Measurements from ENCODE around the gene C1orf167.

Gene C1orf167

DNA sequence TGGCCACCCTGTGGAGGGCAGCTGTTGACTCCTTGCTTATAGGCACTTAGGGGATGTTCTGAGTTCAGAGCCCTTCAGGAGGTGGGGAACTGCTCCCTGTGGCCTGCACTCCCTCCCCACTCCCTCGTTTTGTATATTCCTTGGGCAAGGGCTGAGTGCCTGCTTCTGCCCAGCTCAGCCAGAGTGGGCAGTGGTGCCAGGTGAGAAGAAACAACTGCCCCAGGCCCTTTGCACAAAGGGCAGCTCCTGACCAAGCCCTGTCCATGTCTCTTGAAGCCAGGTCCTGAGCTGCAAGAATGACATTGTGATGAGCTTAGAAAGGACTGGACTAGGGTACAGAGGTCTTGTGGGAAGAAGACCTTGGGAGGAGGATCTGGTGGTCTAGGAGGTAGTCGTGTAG is 23.9 kb upstream of the C1orf167 start:
- H3K27me3 ChIP-seq (ENCODE audit: control insufficient read depth in 1 of 2, insufficient read depth in 2 of 2, low read length in 2 of 2), result no peaks in the 10 kb centered on the region
- H3K4me3 ChIP-seq (ENCODE audit: low read depth in 1 of 2, low read length in 2 of 2), result no peak overlapping the region
- H3K9me3 ChIP-seq (ENCODE audit: low read length), result no peaks in the 10 kb centered on the region
- peaks cover 20% of the 10 kb centered on the region for H3K4me1 ChIP-seq (ENCODE audit: insufficient read depth, low read length)
- H3K36me3 ChIP-seq (ENCODE audit: insufficient read depth, low read length), result no peaks in the 10 kb centered on the region
- no peak overlapping the region for H3K9ac ChIP-seq (ENCODE audit: low read length)
- no peak overlapping the region for H3K27ac ChIP-seq (ENCODE audit: low read depth, low read length)

DNA sequence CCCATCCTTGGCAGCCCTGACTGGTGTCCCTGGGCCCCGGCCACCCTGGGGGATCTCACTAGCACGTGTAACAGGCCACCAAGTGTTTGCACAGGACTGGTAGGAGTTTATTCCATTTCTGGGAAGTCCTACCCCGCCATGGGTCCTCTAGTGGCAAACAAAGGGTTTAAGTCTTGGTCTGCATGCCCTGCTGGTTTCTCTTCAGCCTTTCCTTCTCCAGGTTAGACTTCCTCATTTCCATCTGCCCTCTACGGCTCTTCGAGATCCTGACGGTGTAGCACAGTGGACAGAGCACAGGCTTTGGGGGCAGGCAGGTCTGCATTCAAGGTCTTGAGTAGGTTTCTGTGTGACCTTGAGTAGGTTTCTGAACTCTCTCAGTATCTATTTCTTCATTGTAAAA is 23.2 kb upstream of the C1orf167 start:
- no peak overlapping the region for H3K9ac ChIP-seq (ENCODE audit: low read length)
- H3K27me3 ChIP-seq (ENCODE audit: control insufficient read depth in 1 of 2, insufficient read depth in 2 of 2, low read length in 2 of 2), result no peaks in the 10 kb centered on the region
- no peaks in the 10 kb centered on the region for H3K9me3 ChIP-seq (ENCODE audit: low read length)
- H3K4me1 ChIP-seq (ENCODE audit: insufficient read depth, low read length), result peaks cover 16% of the 10 kb centered on the region
- H3K36me3 ChIP-seq (ENCODE audit: insufficient read depth, low read length), result no peaks in the 10 kb centered on the region
- no peak overlapping the region for H3K27ac ChIP-seq (ENCODE audit: low read depth, low read length)
- no peak overlapping the region for H3K4me3 ChIP-seq (ENCODE audit: low read depth in 1 of 2, low read length in 2 of 2)

DNA sequence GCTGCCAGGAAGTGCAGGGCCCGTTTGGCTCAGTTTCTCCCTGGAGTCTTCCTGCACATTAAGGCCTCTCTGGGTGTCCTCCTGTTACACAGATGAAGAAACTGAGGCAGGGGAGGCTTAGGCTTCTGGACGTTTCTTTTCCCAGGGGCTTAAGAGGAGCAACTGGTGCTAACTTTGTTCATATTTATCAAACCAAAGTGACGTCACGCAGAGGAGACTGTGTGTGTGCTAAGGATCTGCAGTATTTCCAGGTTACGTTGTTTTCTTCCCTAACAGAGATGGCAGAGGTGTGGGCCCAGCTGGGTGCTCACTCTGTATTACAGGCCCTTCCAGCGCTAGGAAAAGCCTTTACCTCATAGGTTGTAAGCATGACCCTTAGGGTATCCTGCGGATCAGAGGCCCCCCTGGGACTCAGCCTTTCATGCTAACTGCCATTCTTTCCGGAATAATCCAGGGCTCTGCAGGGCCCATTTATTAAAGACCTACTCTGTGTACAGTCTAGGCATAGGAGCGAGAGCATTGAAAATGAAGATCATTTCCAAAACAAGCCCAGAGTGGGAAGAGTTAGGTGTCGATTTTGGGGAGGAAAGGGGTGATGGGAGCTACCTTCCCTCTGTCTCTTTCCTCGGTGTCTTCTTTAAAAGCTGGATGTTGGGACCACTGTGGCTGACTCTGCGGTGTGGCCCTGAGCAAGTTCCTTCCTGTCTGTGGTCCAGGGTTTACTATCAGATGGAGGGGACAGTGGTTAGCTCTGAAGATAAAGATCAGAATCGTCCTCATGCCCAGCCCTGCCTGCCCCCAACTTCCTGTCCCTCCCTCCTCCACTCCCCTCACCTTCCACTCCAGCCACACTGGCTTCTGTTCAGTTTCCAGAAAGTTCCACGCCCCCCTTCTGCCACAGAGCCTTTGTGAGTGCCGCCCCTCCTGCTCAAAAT is 21.5 kb upstream of the C1orf167 start:
- Histone ChIP-seq H3K4me3 (ENCODE audit: low read depth in 1 of 2, low read length in 2 of 2) (no peak overlapping the region), H3K27ac (ENCODE audit: low read depth, low read length) (no peak overlapping the region), H3K9me3 (ENCODE audit: low read length) (no peaks in the 10 kb centered on the region), H3K9ac (ENCODE audit: low read length) (no peak overlapping the region), H3K36me3 (ENCODE audit: insufficient read depth, low read length) (peaks cover under 1% of the 10 kb centered on the region), H3K4me1 (ENCODE audit: insufficient read depth, low read length) (peaks cover 13% of the 10 kb centered on the region), H3K27me3 (ENCODE audit: control insufficient read depth in 1 of 2, insufficient read depth in 2 of 2, low read length in 2 of 2) (no peaks in the 10 kb centered on the region)

DNA sequence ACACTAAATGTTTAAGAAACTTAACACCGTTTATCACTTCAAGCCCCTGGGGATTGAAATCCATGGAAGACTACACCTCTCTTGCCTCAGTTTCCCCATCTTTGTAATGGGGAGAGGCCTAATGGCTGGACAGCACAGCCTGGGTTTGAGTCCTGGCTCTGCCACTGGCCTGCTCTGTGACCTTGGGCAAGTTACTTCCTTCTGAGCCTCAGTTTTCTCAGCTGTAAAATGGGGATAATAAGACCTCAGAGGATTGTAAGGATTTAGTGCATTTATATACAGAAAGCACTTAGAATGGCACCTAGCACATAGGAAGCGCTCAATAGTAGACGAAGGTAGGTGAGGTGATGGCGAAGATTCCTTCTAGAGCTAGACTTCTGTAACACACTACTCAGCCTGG is 20.5 kb upstream of the C1orf167 start:
- peaks cover 8% of the 10 kb centered on the region for H3K36me3 ChIP-seq (ENCODE audit: insufficient read depth, low read length)

DNA sequence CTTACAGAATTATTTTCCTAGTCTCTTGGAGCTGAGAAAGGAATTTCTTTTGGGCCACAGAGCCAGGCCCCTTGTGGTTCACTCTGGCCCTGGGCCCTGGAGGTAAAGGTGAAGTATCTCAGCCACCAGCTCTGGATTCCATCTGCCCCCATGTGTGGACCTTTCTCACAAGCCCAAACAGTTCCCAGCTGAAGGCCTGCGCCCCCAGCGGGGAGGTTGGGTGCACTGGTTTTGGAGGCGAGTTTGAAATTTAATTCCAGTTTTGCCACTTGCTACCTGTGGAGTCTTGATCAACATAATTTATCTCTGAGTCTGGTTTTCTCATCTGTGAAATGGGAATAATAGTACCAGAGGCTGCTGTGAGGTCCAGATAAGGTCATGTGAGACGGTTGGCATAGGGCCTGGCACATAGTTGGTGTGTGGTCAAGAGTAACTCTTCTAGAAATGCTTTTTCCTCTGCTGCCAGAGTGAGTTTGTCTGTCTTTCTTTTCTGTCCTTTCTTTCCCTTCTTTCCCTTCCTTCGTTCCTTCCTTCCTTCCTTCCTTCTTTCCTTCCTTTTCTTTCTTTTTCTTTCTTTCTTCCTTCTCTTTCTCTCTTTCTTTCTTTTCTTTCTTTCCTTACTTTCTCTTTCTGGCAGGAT is 20.0 kb upstream of the C1orf167 start:
- H3K9ac ChIP-seq (ENCODE audit: low read length), result no peak overlapping the region
- H3K27ac ChIP-seq (ENCODE audit: low read depth, low read length), result no peak overlapping the region
- peaks cover 8% of the 10 kb centered on the region for H3K36me3 ChIP-seq (ENCODE audit: insufficient read depth, low read length)
- H3K27me3 ChIP-seq (ENCODE audit: control insufficient read depth in 1 of 2, insufficient read depth in 2 of 2, low read length in 2 of 2), result no peaks in the 10 kb centered on the region
- no peaks in the 10 kb centered on the region for H3K9me3 ChIP-seq (ENCODE audit: low read length)
- no peak overlapping the region for H3K4me3 ChIP-seq (ENCODE audit: low read depth in 1 of 2, low read length in 2 of 2)
- H3K4me1 ChIP-seq (ENCODE audit: insufficient read depth, low read length), result peaks cover 6% of the 10 kb centered on the region

More for the DNA sequence above, 20.5 kb upstream of the C1orf167 start:
- no peaks in the 10 kb centered on the region for H3K27me3 ChIP-seq (ENCODE audit: control insufficient read depth in 1 of 2, insufficient read depth in 2 of 2, low read length in 2 of 2)
- no peaks in the 10 kb centered on the region for H3K9me3 ChIP-seq (ENCODE audit: low read length)
- H3K4me3 ChIP-seq (ENCODE audit: low read depth in 1 of 2, low read length in 2 of 2), result no peak overlapping the region
- no peak overlapping the region for H3K27ac ChIP-seq (ENCODE audit: low read depth, low read length)
- H3K9ac ChIP-seq (ENCODE audit: low read length), result no peak overlapping the region
- peaks cover 12% of the 10 kb centered on the region for H3K4me1 ChIP-seq (ENCODE audit: insufficient read depth, low read length)

DNA sequence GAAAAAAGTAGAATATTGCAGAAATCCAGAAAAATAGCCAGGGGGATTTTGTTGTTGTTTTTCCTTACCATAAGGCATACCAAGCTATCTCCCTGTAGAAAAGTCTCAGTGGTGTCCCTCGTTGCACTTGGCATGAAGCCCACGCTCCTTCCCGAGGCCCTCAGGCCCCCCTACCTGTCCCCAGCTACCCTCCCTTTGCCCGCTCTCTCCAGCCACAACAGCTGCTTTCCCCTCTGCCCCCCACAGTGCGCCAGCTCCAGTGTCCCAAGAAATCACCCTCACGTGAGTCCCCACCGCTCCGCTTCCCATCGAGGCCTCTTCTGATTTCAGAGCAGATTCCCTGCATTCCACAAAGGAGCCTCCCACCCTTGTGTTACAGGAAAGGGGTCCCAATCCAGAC is 17.7 kb upstream of the C1orf167 start:
- Histone ChIP-seq H3K9me3 (ENCODE audit: low read length) (no peaks in the 10 kb centered on the region), H3K36me3 (ENCODE audit: insufficient read depth, low read length) (peaks cover 8% of the 10 kb centered on the region), H3K4me1 (ENCODE audit: insufficient read depth, low read length) (no peaks in the 10 kb centered on the region), H3K27me3 (ENCODE audit: control insufficient read depth in 1 of 2, insufficient read depth in 2 of 2, low read length in 2 of 2) (no peaks in the 10 kb centered on the region), H3K9ac (ENCODE audit: low read length) (no peak overlapping the region), H3K27ac (ENCODE audit: low read depth, low read length) (no peak overlapping the region), H3K4me3 (ENCODE audit: low read depth in 1 of 2, low read length in 2 of 2) (no peak overlapping the region)

DNA sequence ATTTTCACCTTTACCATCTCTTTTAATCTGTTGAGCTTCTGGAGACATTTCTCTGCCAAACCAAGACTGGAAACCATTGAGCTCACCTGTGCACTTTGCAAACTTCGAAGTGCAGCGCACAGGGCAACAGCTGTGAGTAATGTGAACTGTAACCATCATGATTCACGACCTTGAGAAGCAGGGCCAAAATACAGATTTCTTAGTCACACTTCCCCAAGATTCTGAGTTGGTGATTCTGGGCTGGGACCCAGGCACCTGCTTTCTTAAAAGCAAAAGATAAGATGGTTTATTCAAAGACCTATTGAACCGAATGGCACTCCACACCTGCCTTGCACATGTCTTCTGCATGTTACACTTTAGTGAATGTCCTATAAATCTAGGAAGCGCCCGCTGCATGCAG is 15.9 kb upstream of the C1orf167 start:
- no peak overlapping the region for H3K4me3 ChIP-seq (ENCODE audit: low read depth in 1 of 2, low read length in 2 of 2)
- H3K4me1 ChIP-seq (ENCODE audit: insufficient read depth, low read length), result no peaks in the 10 kb centered on the region
- H3K9ac ChIP-seq (ENCODE audit: low read length), result no peak overlapping the region
- H3K36me3 ChIP-seq (ENCODE audit: insufficient read depth, low read length), result peaks cover 8% of the 10 kb centered on the region
- no peaks in the 10 kb centered on the region for H3K27me3 ChIP-seq (ENCODE audit: control insufficient read depth in 1 of 2, insufficient read depth in 2 of 2, low read length in 2 of 2)
- H3K9me3 ChIP-seq (ENCODE audit: low read length), result no peaks in the 10 kb centered on the region
- no peak overlapping the region for H3K27ac ChIP-seq (ENCODE audit: low read depth, low read length)

DNA sequence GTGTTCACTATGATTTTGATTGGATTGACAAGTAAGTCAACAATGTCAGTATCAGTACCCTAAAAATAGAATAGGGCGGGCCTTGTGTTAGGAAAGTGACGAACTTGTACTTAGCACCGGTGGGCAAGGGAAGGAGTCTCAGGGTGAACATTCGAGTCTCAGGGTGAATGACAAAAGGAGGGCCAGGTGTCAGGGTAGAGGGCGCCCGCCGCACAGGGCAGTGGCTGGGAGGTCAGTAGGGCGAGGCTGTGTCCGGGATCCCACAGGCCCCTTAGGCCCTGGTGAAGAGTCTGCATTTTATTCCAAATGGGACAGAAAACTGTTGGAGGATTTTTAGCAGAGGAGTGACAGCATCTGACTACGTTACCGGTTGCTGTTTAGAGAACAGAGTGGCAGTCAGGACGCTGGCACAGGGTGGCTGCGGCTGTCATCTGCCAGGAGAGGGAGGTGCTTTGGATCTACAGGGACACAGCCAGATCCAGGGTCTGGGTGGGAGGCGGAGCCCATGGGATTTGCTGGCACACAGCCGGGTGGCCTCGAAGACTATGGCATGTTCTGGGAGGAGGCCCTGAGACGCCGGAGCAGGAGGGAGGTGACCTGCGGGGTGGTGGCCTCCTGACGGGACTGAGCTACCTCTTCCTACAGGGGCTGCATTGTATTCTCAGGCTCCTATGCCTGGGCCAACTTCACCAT is 15.1 kb upstream of the C1orf167 start:
- H3K36me3 ChIP-seq (ENCODE audit: insufficient read depth, low read length), result peaks cover 8% of the 10 kb centered on the region
- H3K4me1 ChIP-seq (ENCODE audit: insufficient read depth, low read length), result no peaks in the 10 kb centered on the region
- H3K9me3 ChIP-seq (ENCODE audit: low read length), result no peaks in the 10 kb centered on the region
- H3K9ac ChIP-seq (ENCODE audit: low read length), result no peak overlapping the region
- H3K27ac ChIP-seq (ENCODE audit: low read depth, low read length), result no peak overlapping the region
- H3K4me3 ChIP-seq (ENCODE audit: low read depth in 1 of 2, low read length in 2 of 2), result no peak overlapping the region
- H3K27me3 ChIP-seq (ENCODE audit: control insufficient read depth in 1 of 2, insufficient read depth in 2 of 2, low read length in 2 of 2), result no peaks in the 10 kb centered on the region

DNA sequence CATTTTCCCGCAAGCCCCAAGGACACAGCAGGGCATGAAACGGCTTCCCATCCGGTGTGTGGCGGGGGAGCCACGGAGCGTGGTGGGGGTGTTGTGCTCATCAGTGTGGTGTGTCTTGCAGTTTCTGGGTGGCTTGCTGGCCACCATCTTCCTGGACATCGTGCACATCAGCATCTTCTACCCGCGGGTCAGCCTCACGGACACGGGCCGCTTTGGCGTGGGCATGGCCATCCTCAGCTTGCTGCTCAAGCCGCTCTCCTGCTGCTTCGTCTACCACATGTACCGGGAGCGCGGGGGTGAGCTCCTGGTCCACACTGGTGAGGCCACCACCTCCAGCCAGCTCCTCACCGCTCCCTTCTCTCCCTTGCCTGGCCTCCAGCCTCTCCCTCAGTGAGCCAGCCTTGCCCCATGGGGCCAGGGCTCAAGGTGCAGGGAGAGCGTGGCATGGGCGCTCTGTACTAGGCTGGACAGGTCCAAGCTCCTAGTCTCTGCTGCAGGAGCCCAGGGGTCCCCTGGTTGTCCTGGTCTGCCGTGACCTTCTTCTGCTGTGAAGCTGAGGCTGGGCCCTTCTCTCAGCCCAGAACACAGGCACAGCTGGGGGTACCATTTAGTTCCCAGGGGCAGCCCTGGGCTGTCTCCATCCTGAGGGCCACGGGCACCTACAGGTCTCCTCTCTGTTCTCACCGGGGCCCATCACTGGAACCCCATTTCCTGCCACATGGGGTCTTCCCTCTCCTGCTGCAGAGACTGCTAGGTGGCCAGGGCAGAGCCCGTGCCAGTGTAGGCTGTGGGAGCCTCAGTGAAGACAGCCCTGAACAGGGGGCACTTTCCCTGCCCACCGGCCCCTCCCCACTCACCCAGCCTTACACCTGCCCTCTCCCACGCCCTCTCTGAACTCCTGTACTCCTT is 13.4 kb upstream of the C1orf167 start:
- Histone ChIP-seq H3K36me3 (ENCODE audit: insufficient read depth, low read length) (peaks cover 8% of the 10 kb centered on the region), H3K4me3 (ENCODE audit: low read depth in 1 of 2, low read length in 2 of 2) (no peak overlapping the region), H3K27ac (ENCODE audit: low read depth, low read length) (no peak overlapping the region), H3K4me1 (ENCODE audit: insufficient read depth, low read length) (no peaks in the 10 kb centered on the region), H3K9ac (ENCODE audit: low read length) (no peak overlapping the region), H3K9me3 (ENCODE audit: low read length) (no peaks in the 10 kb centered on the region), H3K27me3 (ENCODE audit: control insufficient read depth in 1 of 2, insufficient read depth in 2 of 2, low read length in 2 of 2) (no peaks in the 10 kb centered on the region)

DNA sequence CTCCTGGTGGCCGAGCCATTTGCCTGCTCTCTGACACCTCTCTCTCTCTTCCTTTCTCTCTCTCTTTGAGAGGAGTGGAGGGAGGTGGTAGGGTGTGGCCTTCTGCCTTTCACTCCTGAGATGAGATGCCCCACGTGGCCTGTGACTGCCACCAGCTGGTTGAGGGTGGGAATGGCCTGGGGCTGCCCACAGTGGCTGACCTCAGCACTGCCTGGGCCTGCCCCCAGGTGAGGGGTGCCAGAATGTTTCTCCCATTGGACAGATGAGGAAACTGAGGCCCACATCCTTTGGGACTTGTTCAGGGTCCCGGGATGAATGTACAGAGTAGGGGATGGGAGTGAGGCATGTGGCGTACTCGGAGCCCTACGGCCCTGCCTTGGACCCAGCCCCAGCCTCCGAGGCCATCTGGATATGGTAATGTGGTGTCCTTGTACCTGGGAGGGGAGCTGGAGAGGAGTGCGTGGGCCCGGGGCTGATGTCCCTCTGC is 12.7 kb upstream of the C1orf167 start:
- H3K27me3 ChIP-seq (ENCODE audit: control insufficient read depth in 1 of 2, insufficient read depth in 2 of 2, low read length in 2 of 2), result no peaks in the 10 kb centered on the region
- H3K9ac ChIP-seq (ENCODE audit: low read length), result no peak overlapping the region
- no peak overlapping the region for H3K27ac ChIP-seq (ENCODE audit: low read depth, low read length)
- no peaks in the 10 kb centered on the region for H3K9me3 ChIP-seq (ENCODE audit: low read length)
- peaks cover 8% of the 10 kb centered on the region for H3K36me3 ChIP-seq (ENCODE audit: insufficient read depth, low read length)
- H3K4me1 ChIP-seq (ENCODE audit: insufficient read depth, low read length), result no peaks in the 10 kb centered on the region
- no peak overlapping the region for H3K4me3 ChIP-seq (ENCODE audit: low read depth in 1 of 2, low read length in 2 of 2)
